ENCODE measurements around the gene GCK. TPM values are rescaled to one million over a fixed set of nuclear protein-coding genes. Genes with fewer than 3 reads are reported as not detected.

The GCK gene
- total RNA-seq, 3 donors from 2014 or later: 0.48 to 1.6 TPM; not detected in 1

GRCh38 chr7:44235066-44235465 is 45.8 kb upstream of the GCK start:
- no peaks in the 10 kb centered on the region for H3K27me3 ChIP-seq
- TF ChIP-seq POLR2A (IDR thresholded peaks at IDR 0.05) (no peak), CTCF (IDR thresholded peaks at IDR 0.05) (no peak), POLR2AphosphoS5 (IDR thresholded peaks at IDR 0.05) (no peak)
- H3K4me3 ChIP-seq: no peak overlapping the region
- H3K36me3 ChIP-seq: no peaks in the 10 kb centered on the region
- DNase-seq (ENCODE audit: low spot score in 2 of 2): no peak
- no peaks in the 10 kb centered on the region for H3K9me3 ChIP-seq
- H3K4me1 ChIP-seq: no peaks in the 10 kb centered on the region
- H3K27ac ChIP-seq: no peak overlapping the region
- intact Hi-C loops (cut with DNase I; ENCODE audit: low total_unique reads): no loop called here

GRCh38 chr7:44232901-44233715 is 43.9 kb upstream of the GCK start:
- no peak for TF ChIP-seq POLR2A (IDR thresholded peaks at IDR 0.05)
- TF ChIP-seq CTCF (IDR thresholded peaks at IDR 0.05): no peak
- no peak for TF ChIP-seq POLR2AphosphoS5 (IDR thresholded peaks at IDR 0.05)
- intact Hi-C loops (cut with DNase I; ENCODE audit: low total_unique reads): no loop called here
- DNase-seq (ENCODE audit: low spot score in 2 of 2): no peak

GRCh38 chr7:44232396-44232795 is 43.2 kb upstream of the GCK start:
- no peaks in the 10 kb centered on the region for H3K36me3 ChIP-seq
- H3K9me3 ChIP-seq: no peaks in the 10 kb centered on the region
- no peak for DNase-seq (ENCODE audit: low spot score in 2 of 2)
- no peak overlapping the region for H3K27ac ChIP-seq
- H3K4me3 ChIP-seq: no peak overlapping the region
- no peak for TF ChIP-seq CTCF (IDR thresholded peaks at IDR 0.05)
- TF ChIP-seq POLR2AphosphoS5 (IDR thresholded peaks at IDR 0.05): no peak
- TF ChIP-seq POLR2A (IDR thresholded peaks at IDR 0.05): no peak
- no peaks in the 10 kb centered on the region for H3K4me1 ChIP-seq
- intact Hi-C loops (cut with DNase I; ENCODE audit: low total_unique reads): no loop called here
- no peaks in the 10 kb centered on the region for H3K27me3 ChIP-seq

More at GRCh38 chr7:44232901-44233715, 43.9 kb upstream of the GCK start:
- Histone ChIP-seq H3K4me1 (no peaks in the 10 kb centered on the region), H3K27ac (no peak overlapping the region), H3K9me3 (no peaks in the 10 kb centered on the region), H3K27me3 (no peaks in the 10 kb centered on the region), H3K36me3 (no peaks in the 10 kb centered on the region), H3K4me3 (no peak overlapping the region)

GRCh38 chr7:44231088-44231487 is 41.8 kb upstream of the GCK start:
- no peaks in the 10 kb centered on the region for H3K4me1 ChIP-seq
- TF ChIP-seq POLR2A (IDR thresholded peaks at IDR 0.05) (no peak), CTCF (IDR thresholded peaks at IDR 0.05) (no peak), POLR2AphosphoS5 (IDR thresholded peaks at IDR 0.05) (no peak)
- DNase-seq (ENCODE audit: low spot score in 2 of 2): no peak
- H3K9me3 ChIP-seq: no peaks in the 10 kb centered on the region
- H3K27ac ChIP-seq: no peak overlapping the region
- H3K36me3 ChIP-seq: no peaks in the 10 kb centered on the region
- intact Hi-C loops (cut with DNase I; ENCODE audit: low total_unique reads): no loop called here
- H3K27me3 ChIP-seq: peaks cover 0 to 3% of the 10 kb centered on the region in 2 donors
- no peak overlapping the region for H3K4me3 ChIP-seq

GRCh38 chr7:44230286-44230685 is 41.0 kb upstream of the GCK start:
- Histone ChIP-seq H3K36me3 (no peaks in the 10 kb centered on the region), H3K4me1 (no peaks in the 10 kb centered on the region), H3K9me3 (no peaks in the 10 kb centered on the region), H3K27me3 (peaks cover 0 to 9% of the 10 kb centered on the region in 2 donors), H3K4me3 (no peak overlapping the region), H3K27ac (no peak overlapping the region)
- TF ChIP-seq POLR2AphosphoS5 (IDR thresholded peaks at IDR 0.05) (no peak), CTCF (IDR thresholded peaks at IDR 0.05) (no peak), POLR2A (IDR thresholded peaks at IDR 0.05) (no peak)
- intact Hi-C loops (cut with DNase I; ENCODE audit: low total_unique reads): no loop called here
- no peak for DNase-seq (ENCODE audit: low spot score in 2 of 2)

Data from breast epithelium (tissue), 4 donors.